ENCODE results near the gene SORCS1.

The SORCS1 gene

GRCh38 chr10:107163881-107164861 lies at the start of gene SORCS1:
Gene SORCS1 (minus strand): TSS chr10:107164706.
- no peak for DNase-seq (ENCODE audit: low read depth in 2 of 3, low spot score in 1 of 3)

GRCh38 chr10:107214261-107214660 lies 49.8 kb upstream of the SORCS1 start:
- no peak for DNase-seq (ENCODE audit: low read depth in 2 of 3, low spot score in 1 of 3)

- DNase-seq (ENCODE audit: low read depth in 2 of 3, low spot score in 1 of 3) = no peak
Measured at GRCh38 chr10:107213861-107214260, 49.4 kb upstream of the SORCS1 start.

- no peak for DNase-seq (ENCODE audit: low read depth in 2 of 3, low spot score in 1 of 3)
Measured at GRCh38 chr10:107206833-107207232, 42.3 kb upstream of the SORCS1 start.

- no peak for DNase-seq (ENCODE audit: low read depth in 2 of 3, low spot score in 1 of 3)
Measured at GRCh38 chr10:107169516-107169915, 5.0 kb upstream of the SORCS1 start.

GRCh38 chr10:107168738-107169137 lies 4.2 kb upstream of the SORCS1 start:
- no peak for DNase-seq (ENCODE audit: low read depth in 2 of 3, low spot score in 1 of 3)

- no peak for DNase-seq (ENCODE audit: low read depth in 2 of 3, low spot score in 1 of 3)
Measured at GRCh38 chr10:107166403-107166802, 1.9 kb upstream of the SORCS1 start.

GRCh38 chr10:107164992-107165391 lies 486 bp upstream of the SORCS1 start:
- no peak for DNase-seq (ENCODE audit: low read depth in 2 of 3, low spot score in 1 of 3)

- DNase-seq (ENCODE audit: low read depth in 2 of 3, low spot score in 1 of 3) = no peak
Measured at GRCh38 chr10:107163076-107163855, 1.2 kb downstream of the SORCS1 start.

- DNase-seq (ENCODE audit: low read depth in 2 of 3, low spot score in 1 of 3) = no peak
Measured at GRCh38 chr10:107160866-107161265, 3.6 kb downstream of the SORCS1 start.

- no peak for DNase-seq (ENCODE audit: low read depth in 2 of 3, low spot score in 1 of 3)
Measured at GRCh38 chr10:107159871-107160270, 4.6 kb downstream of the SORCS1 start.

GRCh38 chr10:107157071-107157470 lies 7.4 kb downstream of the SORCS1 start:
- no peak for DNase-seq (ENCODE audit: low read depth in 2 of 3, low spot score in 1 of 3)

GRCh38 chr10:107152087-107152486 lies 12.4 kb downstream of the SORCS1 start:
- DNase-seq (ENCODE audit: low read depth in 2 of 3, low spot score in 1 of 3) = no peak

- no peak for DNase-seq (ENCODE audit: low read depth in 2 of 3, low spot score in 1 of 3)
Measured at GRCh38 chr10:107148906-107149305, 15.6 kb downstream of the SORCS1 start.

GRCh38 chr10:107144490-107144889 lies 20.0 kb downstream of the SORCS1 start:
- DNase-seq (ENCODE audit: low read depth in 2 of 3, low spot score in 1 of 3) = no peak

GRCh38 chr10:107141524-107142061 lies 22.9 kb downstream of the SORCS1 start:
- DNase-seq (ENCODE audit: low read depth in 2 of 3, low spot score in 1 of 3) = no peak

GRCh38 chr10:107139237-107139636 lies 25.3 kb downstream of the SORCS1 start:
- no peak for DNase-seq (ENCODE audit: low read depth in 2 of 3, low spot score in 1 of 3)

GRCh38 chr10:107133656-107134055 lies 30.9 kb downstream of the SORCS1 start:
- no peak for DNase-seq (ENCODE audit: low read depth in 2 of 3, low spot score in 1 of 3)

- no peak for DNase-seq (ENCODE audit: low read depth in 2 of 3, low spot score in 1 of 3)
Measured at GRCh38 chr10:107129000-107129399, 35.5 kb downstream of the SORCS1 start.

GRCh38 chr10:107126512-107127065 lies 37.9 kb downstream of the SORCS1 start:
- no peak for DNase-seq (ENCODE audit: low read depth in 2 of 3, low spot score in 1 of 3)

- DNase-seq (ENCODE audit: low read depth in 2 of 3, low spot score in 1 of 3) = no peak
Measured at GRCh38 chr10:107122703-107123102, 41.8 kb downstream of the SORCS1 start.

Data from stimulated activated CD4-positive, alpha-beta T cell treated with anti-CD3 and anti-CD28 coated beads, Interleukin-12 subunit alpha, Interleukin-12 subunit beta, amount 100 ng/mL, for 48 hours (primary cell).